CD14-positive monocyte (primary cell): ENCODE measurements around the gene PTPRD. TPM values are rescaled to one million over a fixed set of nuclear protein-coding genes. Genes with fewer than 3 reads are reported as not detected.
"Not testable (repeated sequence)": the region's sequence is repeated elsewhere in the genome, so short reads cannot be mapped to it uniquely, and the experiment has no call there.

Experiments
- DNase-seq, 3 donors: peaks; one replicate each; pipeline ENCODE4 v3.0.0-alpha.2; 2011 to 2022
- H2AFZ ChIP-seq: 2 replicates; pipeline ENCODE4 v1.6.0; 2012; ENCODE audit warnings: mild to moderate bottlenecking, low read depth, low read length, inconsistent platforms; ENCODE audit not compliant: insufficient read depth, poor library complexity, severe bottlenecking
- H3K27ac ChIP-seq, 2 donors: 1 replicate in 1 of 2; 2 replicates in 1 of 2; pipeline ENCODE4 v1.5.1; 2012 to 2013; ENCODE audit warnings: low read length in 2 of 2, control low read depth in 1 of 2, inconsistent platforms in 1 of 2, low read depth in 1 of 2, mild to moderate bottlenecking in 1 of 2
- H3K27me3 ChIP-seq, 2 donors: one replicate each; pipeline versions ENCODE4 v1.6.0 to v1.6.1; 2011 to 2013; ENCODE audit warnings: low read length in 2 of 2; ENCODE audit not compliant: control insufficient read depth in 2 of 2, insufficient read depth in 2 of 2
- H3K36me3 ChIP-seq, 2 donors: replicated peaks in 1 of 2; 1 replicate in 1 of 2; 2 replicates in 1 of 2; pipeline versions ENCODE4 v1.5.1 to v1.6.1; 2012 to 2013; ENCODE audit warnings: low read length in 2 of 2, control low read depth in 1 of 2, inconsistent platforms in 1 of 2, mild to moderate bottlenecking in 1 of 2; ENCODE audit not compliant: insufficient read depth in 2 of 2, control insufficient read depth in 1 of 2
- H3K4me1 ChIP-seq, 2 donors: 1 replicate in 1 of 2; 2 replicates in 1 of 2; pipeline versions ENCODE4 v1.5.1 to v1.6.1; 2012 to 2013; ENCODE audit warnings: low read length in 2 of 2, control low read depth in 1 of 2, inconsistent platforms in 1 of 2, mild to moderate bottlenecking in 1 of 2, moderate library complexity in 1 of 2; ENCODE audit not compliant: insufficient read depth in 2 of 2, control insufficient read depth in 1 of 2
- H3K4me2 ChIP-seq: replicated peaks from 2 replicates; pipeline ENCODE3; 2012; ENCODE audit warnings: low read length, moderate library complexity, mild to moderate bottlenecking; ENCODE audit not compliant: poor library complexity, severe bottlenecking; ENCODE audit errors: extremely low read depth
- H3K4me3 ChIP-seq, 3 experiments: fragments of 200-600 bp in 1 of 3; sonication (generic) in 1 of 3; replicated peaks in 1 of 3; 1 replicate in 2 of 3; 2 replicates in 1 of 3; pipeline ENCODE4 v1.5.1; 2011 to 2013; ENCODE audit warnings: low read length in 3 of 3, mild to moderate bottlenecking in 3 of 3, control low read depth in 2 of 3, low read depth in 2 of 3, inconsistent platforms in 1 of 3, moderate library complexity in 1 of 3
- H3K79me2 ChIP-seq: 2 replicates; pipeline ENCODE4 v1.6.0; 2012; ENCODE audit warnings: mild to moderate bottlenecking, control low read depth, inconsistent platforms, low read length, moderate library complexity; ENCODE audit not compliant: insufficient read depth
- H3K9ac ChIP-seq: 2 replicates; pipeline ENCODE4 v1.6.0; 2017; ENCODE audit warnings: low read length, mild to moderate bottlenecking; ENCODE audit not compliant: insufficient read depth, poor library complexity, severe bottlenecking
- H3K9me3 ChIP-seq, 2 donors: replicated peaks in 1 of 2; 1 replicate in 1 of 2; 2 replicates in 1 of 2; pipeline versions ENCODE4 v1.5.1 to v1.6.1; 2012 to 2013; ENCODE audit warnings: low read length in 2 of 2, control low read depth in 1 of 2; ENCODE audit not compliant: control insufficient read depth in 1 of 2, insufficient read depth in 1 of 2
- H4K20me1 ChIP-seq: 2 replicates; pipeline ENCODE4 v1.6.0; 2012; ENCODE audit warnings: mild to moderate bottlenecking, low read length, control low read depth, moderate library complexity; ENCODE audit not compliant: insufficient read depth
- H3K27ac Mint-ChIP-seq, 7 donors: one replicate each; pipeline ENCODE4 v1.8.0; 2020; ENCODE audit warnings: mild to moderate bottlenecking in 7 of 7, mixed read lengths in 7 of 7, moderate library complexity in 6 of 7, inconsistent platforms in 2 of 7
- H3K27me3 Mint-ChIP-seq, 3 donors: one replicate each; pipeline ENCODE4 v1.8.0; 2021 to 2022; ENCODE audit warnings: low read depth in 3 of 3, mild to moderate bottlenecking in 3 of 3, mixed read lengths in 3 of 3, moderate library complexity in 3 of 3, inconsistent platforms in 1 of 3
- H3K36me3 Mint-ChIP-seq, 2 donors: one replicate each; pipeline ENCODE4 v1.8.0; 2020; ENCODE audit warnings: mixed read lengths in 2 of 2, inconsistent platforms in 1 of 2, mild to moderate bottlenecking in 1 of 2
- H3K4me1 Mint-ChIP-seq: one replicate; pipeline ENCODE4 v1.8.0; 2020; ENCODE audit warnings: mild to moderate bottlenecking, mixed read lengths
- H3K4me3 Mint-ChIP-seq, 2 donors: one replicate each; pipeline ENCODE4 v1.8.0; 2020; ENCODE audit warnings: mild to moderate bottlenecking in 2 of 2, mixed read lengths in 2 of 2, moderate library complexity in 1 of 2
- H3K9me3 Mint-ChIP-seq, 7 donors: one replicate each; pipeline ENCODE4 v1.8.0; 2020 to 2022; ENCODE audit warnings: mixed read lengths in 7 of 7, mild to moderate bottlenecking in 6 of 7, moderate library complexity in 6 of 7, inconsistent platforms in 2 of 7
- CTCF ChIP-seq: fragments of 200-600 bp; IDR thresholded peaks from one replicate; pipeline ENCODE4 v1.8.0; 2022; ENCODE audit warnings: antibody characterized with exemption, mild to moderate bottlenecking
- WGBS: methylation state at CpG from one replicate; pipeline ENCODE4 v1.1.5; 2013; ENCODE audit warnings: missing lambda C conversion rate; ENCODE audit not compliant: insufficient coverage; 5-methylcytosine and 5-hydroxymethylcytosine counted together
- intact Hi-C, 2 donors: fragments of 100-400 bp; cut with micrococcal nuclease; formaldehyde crosslinking; loops; one replicate each; pipeline versions ENCODE4 v1.15.0 to v1.15.1; 2023
- polyA plus RNA-seq, 3 donors: library from polyadenylated mRNA; depleted of rRNA in 1 of 3; unstranded in 2 of 3; stranded (reverse) in 1 of 3; fragments of 300-500 nt in 2 of 3; fragments of >200 nt in 1 of 3; fragmentation: Illumina TruSeq in 2 of 3; gene quantifications; 1 replicate in 2 of 3; 2 replicates in 1 of 3; pipeline ENCODE4 v1.2.3, GENCODE V29; 2012 to 2021

The PTPRD gene
- polyA plus RNA-seq, 3 donors, result not detected

GRCh38 chr9:8978334-8978733 lies 1634.5 kb downstream of the PTPRD start:
- Mint-ChIP-seq H3K27me3 (no peaks in the 10 kb centered on the region), H3K36me3 (no peaks in the 10 kb centered on the region), H3K4me3 (no peak overlapping the region), H3K9me3 (peaks cover 0 to 5% (median 0%) of the 10 kb centered on the region in 7 donors), H3K27ac (no peak overlapping the region), H3K4me1 (no peaks in the 10 kb centered on the region)
- intact Hi-C loops, result no loop called here
- no peaks in the 10 kb centered on the region for H3K4me1 ChIP-seq
- no peak overlapping the region for H3K4me3 ChIP-seq
- no peak overlapping the region for H3K9ac ChIP-seq
- no peaks in the 10 kb centered on the region for H3K36me3 ChIP-seq
- H2AFZ ChIP-seq, result no peak overlapping the region
- H3K9me3 ChIP-seq, result no peaks in the 10 kb centered on the region
- WGBS, result 92% methylated on average over 5 of the region's 6 CpGs
- H3K4me2 ChIP-seq, result no peak overlapping the region
- H3K27me3 ChIP-seq, result no peaks in the 10 kb centered on the region
- no peaks in the 10 kb centered on the region for H4K20me1 ChIP-seq
- H3K27ac ChIP-seq, result no peak overlapping the region
- no peak for TF ChIP-seq CTCF
- DNase-seq, result no peak
- no peaks in the 10 kb centered on the region for H3K79me2 ChIP-seq

- H4K20me1 ChIP-seq, H3K4me3 Mint-ChIP-seq, H3K4me2 ChIP-seq, H3K79me2 ChIP-seq, H3K27me3 ChIP-seq, intact Hi-C loops, H3K4me3 ChIP-seq, H3K4me1 Mint-ChIP-seq, H3K9me3 Mint-ChIP-seq, H3K27ac Mint-ChIP-seq, H2AFZ ChIP-seq, H3K27ac ChIP-seq, H3K36me3 ChIP-seq, DNase-seq, H3K27me3 Mint-ChIP-seq, H3K9ac ChIP-seq, H3K36me3 Mint-ChIP-seq, H3K4me1 ChIP-seq, H3K9me3 ChIP-seq: not testable (repeated sequence)
- WGBS, result no CpG with 5 or more reads among the region's 3 CpGs
Observed at GRCh38 chr9:8968350-8968749, 1644.5 kb downstream of the PTPRD start.
